Left kidney (tissue), 2 donors: ENCODE data around the gene TCP11L2. TPM values are rescaled to one million over a fixed set of nuclear protein-coding genes. Genes with fewer than 3 reads are reported as not detected.
"Not testable (repeated sequence)": the region's sequence is repeated elsewhere in the genome, so short reads cannot be mapped to it uniquely, and the experiment has no call there.

Experiments
- DNase-seq: peaks from one replicate; pipeline ENCODE4 v3.0.0-alpha.2; 2013
- polyA plus RNA-seq: library from polyadenylated mRNA; unstranded; fragments of 120-200 nt; gene quantifications from one replicate; pipeline ENCODE4 v1.2.1, GENCODE V29; 2013; ENCODE audit not compliant: insufficient read length

The TCP11L2 gene
- polyA plus RNA-seq, 1 donor, result 26.7 TPM

DNA sequence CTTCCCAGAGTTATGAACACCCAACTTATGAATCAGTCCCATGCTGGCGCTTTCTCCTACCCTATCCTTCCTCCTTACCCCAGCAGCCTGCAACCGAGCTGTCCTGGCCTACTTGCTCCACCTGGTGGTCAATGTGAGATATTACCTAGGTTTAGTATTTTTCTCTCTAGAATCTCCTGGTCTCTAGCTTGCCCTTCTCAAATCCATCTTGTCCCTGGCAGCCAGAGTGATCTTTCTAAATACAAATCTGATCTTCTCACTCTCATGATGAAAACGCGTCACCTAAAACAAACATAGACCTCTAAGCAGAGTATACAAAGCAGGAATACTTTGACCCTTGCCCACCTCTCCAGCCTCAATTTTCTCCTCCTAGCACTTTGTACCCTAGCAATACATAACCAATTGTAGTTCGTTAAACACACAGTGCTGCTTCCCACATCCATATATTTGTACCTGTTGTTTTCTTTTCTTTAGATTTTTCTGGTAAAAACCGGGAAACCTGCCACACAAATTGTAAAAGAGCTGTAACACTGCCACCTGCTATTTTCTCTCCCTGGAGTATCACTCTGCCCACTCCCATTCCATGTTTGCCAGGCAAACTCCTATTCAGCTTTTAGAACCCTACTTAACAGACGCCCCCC lies 20.0 kb upstream of the TCP11L2 start:
- peak; percentile 28 for DNase-seq

DNA sequence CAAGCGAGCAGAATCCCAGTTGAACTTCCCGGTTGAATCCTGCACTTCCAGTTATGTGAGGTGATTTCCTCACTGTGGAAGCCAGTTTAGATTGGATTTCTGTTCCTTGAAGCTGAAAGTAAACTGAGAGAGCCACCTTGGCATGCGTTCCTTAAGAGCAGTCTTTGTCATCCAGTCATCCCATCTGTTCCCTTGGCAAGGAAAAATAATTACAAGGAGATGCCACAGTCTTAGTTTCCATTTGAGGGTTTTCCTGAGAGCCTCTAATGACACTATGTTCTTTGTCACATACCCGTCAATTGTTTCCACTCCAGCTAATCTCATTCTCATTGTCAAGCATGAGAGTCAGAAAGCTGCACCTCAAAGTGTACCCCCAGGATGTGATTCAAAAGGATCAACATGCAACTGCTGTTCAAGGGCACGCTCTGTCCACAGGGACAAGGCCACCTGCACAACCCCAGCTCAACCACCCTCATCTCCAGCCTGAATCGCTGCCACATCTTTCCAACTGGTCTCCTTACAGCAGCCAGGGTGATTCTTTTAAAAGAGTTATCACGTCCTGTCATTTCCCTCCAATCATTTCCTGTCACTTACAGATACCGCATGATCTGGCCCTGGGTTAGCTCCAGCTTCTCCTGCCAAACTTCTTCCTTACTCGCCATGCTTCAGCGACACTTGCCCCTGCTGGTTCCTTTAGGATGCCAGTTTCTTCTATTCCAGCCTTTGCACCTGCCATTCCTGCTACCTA lies 18.0 kb upstream of the TCP11L2 start:
- no peak for DNase-seq

- DNase-seq, result no peak
Measured at GRCh38 chr12:106285982-106286381, 16.6 kb upstream of the TCP11L2 start.

GRCh38 chr12:106286576-106287162 lies 15.9 kb upstream of the TCP11L2 start:
- DNase-seq, result not testable (repeated sequence)

- DNase-seq, result no peak
Measured at GRCh38 chr12:106287364-106287763, 15.2 kb upstream of the TCP11L2 start.

DNA sequence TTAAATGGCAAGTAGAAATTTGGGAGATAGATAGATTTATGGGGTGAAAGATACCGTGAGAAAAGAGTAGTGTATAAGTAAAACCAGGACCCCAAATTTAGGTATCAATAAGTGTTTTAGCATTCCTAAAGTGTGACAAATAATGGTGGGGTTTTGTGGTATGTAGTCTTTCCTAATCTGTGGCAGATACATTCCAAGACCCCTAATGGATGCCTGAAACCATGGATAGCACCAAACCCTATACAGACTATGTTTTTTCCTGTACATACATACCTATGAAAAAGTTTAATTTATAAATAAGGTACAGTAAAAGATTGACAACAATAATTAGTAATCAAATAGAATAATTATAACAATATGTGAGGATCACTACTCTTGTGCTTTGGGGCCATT lies 14.4 kb upstream of the TCP11L2 start:
- no peak for DNase-seq

DNA sequence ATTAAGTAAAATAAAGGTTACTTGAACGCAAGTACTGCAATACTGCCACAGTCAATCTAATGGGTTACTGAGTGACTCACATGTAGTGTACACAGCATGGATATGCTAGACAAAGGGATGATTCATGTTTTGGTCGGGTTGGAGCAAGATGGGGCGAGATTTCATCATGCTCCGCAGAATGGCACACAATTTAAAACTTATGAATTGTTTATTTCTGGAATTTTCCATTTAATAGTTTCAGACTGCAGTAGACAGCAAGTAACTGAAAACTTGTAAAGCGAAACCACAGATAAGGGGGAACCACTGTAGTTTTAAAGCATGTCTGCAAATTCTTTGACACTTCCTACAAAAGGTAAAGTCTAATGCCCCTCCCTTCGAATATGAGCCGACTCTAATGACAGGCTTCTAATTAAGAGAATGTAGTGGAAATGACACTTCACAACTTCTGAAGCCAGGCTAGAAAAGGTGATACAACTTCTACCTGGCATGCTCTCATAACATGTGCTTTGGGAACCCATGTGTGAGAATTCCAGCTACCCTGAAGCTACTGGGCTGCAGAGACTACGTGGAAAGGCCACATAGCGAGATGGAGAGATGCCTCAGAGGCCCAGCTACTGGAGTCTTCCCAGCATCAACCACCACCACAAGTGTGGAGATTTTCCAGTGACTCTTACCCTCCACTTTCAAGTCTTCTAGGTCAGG lies 13.9 kb upstream of the TCP11L2 start:
- no peak for DNase-seq

DNA sequence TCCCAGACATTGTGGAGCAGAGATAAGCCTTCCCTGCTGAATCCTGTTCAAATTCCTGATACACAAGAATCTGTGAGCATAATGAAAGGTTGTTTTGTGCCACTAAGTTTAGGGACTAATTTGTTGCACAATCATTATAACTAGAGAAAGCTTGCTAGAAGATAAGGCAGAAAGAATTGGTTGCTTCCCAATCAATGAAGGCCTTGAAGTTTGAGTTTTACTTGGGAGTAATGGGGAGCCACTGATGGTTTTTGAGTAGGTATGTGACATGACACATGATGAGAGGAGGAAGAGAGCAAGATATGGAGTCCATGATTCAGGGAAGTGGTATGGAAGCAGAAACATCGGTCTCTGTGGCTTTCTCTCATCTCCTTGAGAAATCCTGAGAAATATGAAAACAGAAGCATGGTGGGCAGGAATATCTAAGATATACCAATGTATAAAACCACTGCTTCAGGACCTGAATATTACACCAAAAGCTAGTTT lies 13.3 kb upstream of the TCP11L2 start:
- no peak for DNase-seq

DNA sequence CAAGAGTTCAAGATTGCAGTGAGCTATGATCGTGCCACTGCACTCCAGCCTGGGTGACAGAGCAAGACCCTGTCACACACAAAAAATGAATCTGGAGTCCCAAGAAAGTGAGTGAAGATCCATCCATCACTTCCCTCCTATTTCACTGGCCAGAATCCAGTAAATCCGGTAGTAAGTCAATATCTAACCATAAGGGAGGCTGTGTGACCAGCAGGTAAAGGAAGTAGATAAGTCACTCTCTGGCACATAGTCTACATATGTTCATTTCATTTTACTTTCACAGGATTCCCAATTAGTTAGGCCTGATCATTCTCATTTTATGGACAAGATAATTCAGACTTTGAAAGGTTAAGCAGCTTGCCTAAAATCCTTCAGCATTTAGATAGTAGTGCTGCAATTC lies 11.9 kb upstream of the TCP11L2 start:
- no peak for DNase-seq

GRCh38 chr12:106291342-106291741 lies 11.2 kb upstream of the TCP11L2 start:
- no peak for DNase-seq

- no peak for DNase-seq
Measured at GRCh38 chr12:106292339-106292738, 10.2 kb upstream of the TCP11L2 start.

DNA sequence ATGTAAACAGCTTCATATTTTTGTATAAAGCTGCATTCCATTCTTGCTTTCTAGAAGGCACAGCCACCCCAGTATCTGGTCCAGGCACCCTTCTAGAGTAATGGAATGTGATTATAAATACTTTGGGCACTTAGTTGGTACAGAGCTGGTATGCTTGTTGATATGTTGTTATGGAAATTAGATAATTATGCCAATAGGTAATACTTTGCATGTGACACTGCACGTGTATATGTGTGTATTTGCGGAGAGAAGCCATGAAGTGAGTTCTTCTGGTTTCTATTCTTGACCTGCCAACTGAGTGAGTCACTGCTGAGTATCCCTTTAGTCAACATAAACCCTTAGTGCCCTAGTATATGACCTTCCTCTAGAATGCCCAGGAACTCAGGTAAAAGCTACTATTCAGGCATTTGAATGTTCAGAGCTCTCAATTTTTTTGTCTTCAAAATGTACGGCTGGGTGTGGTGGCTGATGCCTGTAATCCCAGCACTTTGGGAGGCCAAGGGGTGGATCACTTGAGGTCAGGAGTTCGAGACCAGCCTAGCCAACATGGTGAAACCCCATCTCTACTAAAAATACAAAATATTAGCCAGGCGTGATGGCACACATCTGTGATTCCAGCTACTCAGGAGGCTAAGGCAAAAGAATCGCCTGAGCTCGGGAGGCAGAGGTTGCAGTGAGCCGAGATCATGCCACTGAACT lies 6.2 kb upstream of the TCP11L2 start:
- no peak for DNase-seq

DNA sequence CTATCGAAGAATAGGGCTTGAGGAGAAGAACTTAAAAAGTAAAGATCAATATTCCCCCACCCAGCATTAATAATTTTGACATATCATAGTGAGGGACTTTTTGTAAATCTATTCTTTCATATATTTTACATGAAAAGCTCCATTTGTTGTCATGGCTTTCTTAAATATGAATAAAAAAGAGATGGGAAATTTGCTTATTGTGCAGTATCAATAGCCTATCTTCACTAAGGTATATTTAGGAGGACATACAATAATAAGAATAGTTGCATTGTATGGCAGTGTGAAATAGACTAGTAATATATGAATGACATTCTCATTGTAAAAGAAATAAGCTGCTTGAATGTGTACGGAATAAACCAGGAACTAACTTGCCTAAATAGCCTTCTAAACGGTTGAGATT lies 5.5 kb upstream of the TCP11L2 start:
- DNase-seq, result no peak

- DNase-seq, result no peak
Measured at GRCh38 chr12:106297681-106298080, 4.9 kb upstream of the TCP11L2 start.

- DNase-seq, result no peak
Measured at GRCh38 chr12:106299202-106299774, 3.2 kb upstream of the TCP11L2 start.

DNA sequence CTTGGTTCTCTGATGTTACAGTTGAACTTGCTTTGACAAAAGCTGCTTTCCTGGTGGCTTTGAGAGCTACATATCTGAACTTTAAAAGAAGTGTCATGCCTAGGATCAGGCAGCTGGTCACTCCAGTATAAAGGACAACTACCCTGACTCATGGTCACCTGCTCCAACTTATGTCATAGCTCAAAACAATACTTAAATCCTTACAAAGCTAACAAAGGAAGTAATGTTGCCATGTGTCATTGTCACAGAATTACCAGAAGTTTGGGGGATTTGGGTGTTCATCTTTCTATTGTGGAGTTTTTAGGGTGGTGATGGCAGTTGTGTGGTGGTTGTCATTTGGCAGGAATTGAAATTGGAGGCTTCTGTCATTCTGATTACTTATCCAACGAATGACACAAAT lies 1.8 kb upstream of the TCP11L2 start:
- DNase-seq, result no peak

GRCh38 chr12:106301241-106301610 lies 1.3 kb upstream of the TCP11L2 start:
- DNase-seq, result no peak

DNA sequence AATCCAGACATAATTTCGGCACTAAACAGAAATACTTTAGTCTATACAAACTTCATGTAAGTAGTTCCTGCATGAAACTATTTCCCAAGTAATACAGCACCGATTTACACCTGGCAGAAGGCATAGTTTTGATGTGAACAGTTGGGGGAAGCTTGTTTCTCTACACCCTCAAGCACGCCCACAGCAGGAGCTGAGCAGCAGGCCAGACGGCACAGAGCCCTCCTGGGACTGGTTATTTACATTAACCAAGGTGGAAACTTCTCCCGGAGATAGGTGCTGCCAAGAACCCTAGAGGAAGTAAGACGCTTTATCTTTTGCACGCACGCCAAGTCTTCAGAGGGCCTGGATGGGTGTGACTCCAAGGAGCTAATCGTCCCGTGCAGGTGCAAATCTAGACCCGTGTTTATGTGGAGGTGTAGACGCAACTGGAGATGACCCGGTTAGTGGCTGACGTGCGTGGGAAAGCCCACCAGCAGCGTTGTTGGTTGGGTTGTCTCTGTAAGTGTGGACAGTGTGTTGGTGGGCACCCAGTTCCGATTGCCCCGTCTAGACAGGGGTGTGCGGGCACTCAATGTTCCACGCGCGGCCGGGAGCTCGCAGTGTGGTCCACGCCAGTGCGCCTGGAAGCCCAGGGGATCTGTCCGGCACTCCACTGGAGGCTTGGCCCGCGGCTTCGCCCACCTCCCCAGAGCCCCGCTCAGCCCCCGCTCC lies 767 bp upstream of the TCP11L2 start:
- DNase-seq, result no peak

GRCh38 chr12:106303202-106303820 lies 778 bp downstream of the TCP11L2 start:
- DNase-seq, result peak; percentile 80

DNA sequence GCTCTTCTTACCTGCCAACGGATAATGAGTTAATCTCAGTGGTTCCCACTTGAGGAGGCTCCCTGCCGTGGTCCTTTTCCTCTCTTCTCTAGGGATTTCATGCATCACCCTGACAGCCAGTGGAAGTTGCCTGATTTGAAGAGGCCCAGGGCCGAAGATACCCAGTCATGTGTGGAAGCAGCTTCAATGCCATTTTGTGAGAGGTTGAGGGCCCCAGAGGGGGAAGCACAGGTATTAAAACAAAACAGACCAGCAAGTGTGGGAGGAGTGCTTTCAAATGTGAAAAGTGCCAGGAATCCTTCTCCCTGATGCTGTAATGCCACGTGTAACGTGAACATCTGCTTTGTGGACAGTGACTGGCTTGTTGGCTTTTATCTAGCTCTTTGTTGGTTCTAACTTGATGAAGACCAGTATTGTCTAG lies 1.5 kb downstream of the TCP11L2 start:
- no peak for DNase-seq

DNA sequence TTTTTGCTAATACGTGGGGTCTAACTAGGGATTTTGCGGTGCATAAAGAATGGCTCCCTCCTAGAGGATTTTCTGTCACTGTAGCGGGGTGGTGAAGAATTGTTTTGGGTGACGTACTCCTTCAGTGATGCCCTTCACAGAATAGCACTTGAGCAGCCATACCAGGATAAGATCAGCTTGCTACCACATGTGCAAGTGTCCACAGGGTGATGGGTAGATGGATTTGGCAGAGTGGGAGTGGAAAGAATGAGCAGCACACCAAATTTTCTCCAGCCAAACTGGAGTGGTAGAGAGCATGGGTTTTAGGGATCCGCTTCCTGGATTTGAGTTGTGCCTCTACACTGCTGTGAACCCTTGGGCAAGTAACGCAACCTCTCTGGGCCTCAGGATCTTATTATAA lies 2.3 kb downstream of the TCP11L2 start:
- DNase-seq, result no peak
